HepG2 (cell line): ENCODE results near the gene PLCB4. TPM values are rescaled to one million over a fixed set of nuclear protein-coding genes. Genes with fewer than 3 reads are reported as not detected.

Source experiments
- ATRX ChIP-seq: sonication (generic); formaldehyde crosslinking; IDR thresholded peaks from 2 replicates; pipeline ENCODE4 v1.4.0; 2020; ENCODE audit warnings: missing genetic modification reagents, borderline replicate concordance
- DPF2 ChIP-seq: sonication (generic); formaldehyde crosslinking; IDR thresholded peaks from 2 replicates; pipeline ENCODE4 v1.4.0; 2020; ENCODE audit warnings: mild to moderate bottlenecking, low read depth, missing genetic modification reagents, borderline replicate concordance
- GLI4 ChIP-seq: sonication (generic); formaldehyde crosslinking; IDR thresholded peaks from 2 replicates; pipeline ENCODE4 v1.5.1; 2020; ENCODE audit warnings: missing genetic modification reagents, mild to moderate bottlenecking, moderate library complexity, borderline replicate concordance
- GRHL1 ChIP-seq: sonication (generic); formaldehyde crosslinking; conservative IDR thresholded peaks from 2 replicates; pipeline ENCODE4 v1.8.0; 2022; ENCODE audit warnings: missing genetic modification reagents
- HMGXB4 ChIP-seq, 2 experiments: sonication (generic) in 1 of 2; formaldehyde crosslinking in 1 of 2; IDR thresholded peaks; 2 replicates each; pipeline versions ENCODE4 v1.4.0 to v1.6.1; 2018 to 2020; ENCODE audit warnings: missing genetic modification reagents in 2 of 2, borderline replicate concordance in 1 of 2, low read depth in 1 of 2, mild to moderate bottlenecking in 1 of 2, missing biosample characterization in 1 of 2
- IRF1 ChIP-seq: sonication (generic); formaldehyde crosslinking; IDR thresholded peaks from 2 replicates; pipeline ENCODE4 v1.4.0; 2020; ENCODE audit warnings: low read depth, mild to moderate bottlenecking, missing genetic modification reagents
- NFIC ChIP-seq: IDR thresholded peaks from 2 replicates; pipeline ENCODE4 v1.6.1; 2012; ENCODE audit warnings: mild to moderate bottlenecking, low read length, inconsistent platforms
- PBX2 ChIP-seq: IDR thresholded peaks from 2 replicates; pipeline ENCODE4 v1.6.1; 2016; ENCODE audit warnings: control low read depth
- PCBP2 ChIP-seq: fragments of 200-400 bp; formaldehyde crosslinking; optimal IDR thresholded peaks from 2 replicates; pipeline ENCODE3; 2018; ENCODE audit warnings: low read length, low read depth; ENCODE audit not compliant: poor library complexity, severe bottlenecking
- POLR2AphosphoS5 ChIP-seq: IDR thresholded peaks from 2 replicates; pipeline ENCODE4 v1.6.1; 2012; ENCODE audit warnings: low read depth, low read length
- THAP11 ChIP-seq: IDR thresholded peaks from 2 replicates; pipeline ENCODE4 v1.6.1; 2016; ENCODE audit warnings: missing biosample characterization, missing genetic modification reagents
- ZFP36 ChIP-seq: fragments of 150-350 bp; IDR thresholded peaks from 2 replicates; pipeline ENCODE4 v1.6.1; 2018; ENCODE audit warnings: borderline replicate concordance, low read length, low read depth; ENCODE audit not compliant: partially characterized antibody
- ZNF3 ChIP-seq: IDR thresholded peaks from 2 replicates; pipeline ENCODE4 v1.7.0; 2017; ENCODE audit warnings: inconsistent platforms
- ZNF547 ChIP-seq: sonication (generic); formaldehyde crosslinking; IDR thresholded peaks from 2 replicates; pipeline ENCODE4 v1.5.1; 2020; ENCODE audit warnings: mild to moderate bottlenecking, missing genetic modification reagents
- ZNF713 ChIP-seq: sonication (generic); formaldehyde crosslinking; IDR thresholded peaks from 2 replicates; pipeline ENCODE4 v1.4.0; 2020; ENCODE audit warnings: mild to moderate bottlenecking, missing genetic modification reagents
- ZNF776 ChIP-seq: sonication (generic); formaldehyde crosslinking; IDR thresholded peaks from 2 replicates; pipeline ENCODE4 v1.4.0; 2020; ENCODE audit warnings: mild to moderate bottlenecking, missing genetic modification reagents
- ZNF879 ChIP-seq: sonication (generic); formaldehyde crosslinking; IDR thresholded peaks from 2 replicates; pipeline ENCODE4 v1.8.1; 2023; ENCODE audit warnings: missing genetic modification reagents
- ZUFSP ChIP-seq: sonication (generic); formaldehyde crosslinking; IDR thresholded peaks from 2 replicates; pipeline ENCODE4 v1.9.0; 2021; ENCODE audit warnings: missing genetic modification reagents, mild to moderate bottlenecking, borderline replicate concordance
- polyA plus RNA-seq, 8 experiments: library from polyadenylated mRNA; depleted of rRNA in 3 of 8; stranded (reverse) in 7 of 8; unstranded in 1 of 8; fragments of >200 nt; fragmentation: Illumina TruSeq in 4 of 8; extraction: Trizol in 4 of 8; gene quantifications; 2 replicates each; pipeline versions ENCODE4 v1.2.1 to v1.2.3, GENCODE V29; 2011 to 2016; ENCODE audit warnings: low read depth in 4 of 8, missing spikeins in 1 of 8, mixed read lengths in 1 of 8; ENCODE audit not compliant: insufficient read depth in 1 of 8
- total RNA-seq, 5 experiments: library from RNA; depleted of rRNA; stranded (reverse); fragments of >200 nt; fragmentation: Illumina TruSeq; extraction: Trizol; gene quantifications; 2 replicates each; pipeline ENCODE4 v1.2.3, GENCODE V29; 2016; ENCODE audit warnings: low read depth in 1 of 5

PLCB4 gene
- total and polyA plus RNA-seq, 2 of the 13 experiments (the other 11 are each of a cell fraction or from before 2014, with no cell fraction given): 0.01 TPM; not detected in 1

- TF ChIP-seq ATRX (CRISPR knock-in tag) (no peak), DPF2 (CRISPR knock-in tag) (peak; percentile 92), PBX2 (CRISPR knock-in tag) (no peak), ZNF713 (no peak), ZFP36 (no peak), THAP11 (peak; percentile 78), ZNF547 (no peak), POLR2AphosphoS5 (no peak), PCBP2 (no peak), ZUFSP (CRISPR knock-in tag) (no peak), ZNF776 (CRISPR knock-in tag) (no peak), ZNF3 (CRISPR knock-in tag) (no peak), GLI4 (CRISPR knock-in tag) (no peak), HMGXB4 (CRISPR knock-in tag; IDR thresholded peaks at IDR 0.05; ENCODE audit: borderline replicate concordance in 1 of 2, low read depth in 1 of 2) (0 out of 4 replicates have a peak, but pooled peaks of 1 of the 2 experiments have one; percentile 27), IRF1 (CRISPR knock-in tag) (0 out of 2 replicates have a peak, but pooled peaks have one; percentile 82), NFIC (peak; percentile 97), GRHL1 (CRISPR knock-in tag) (no peak), ZNF879 (CRISPR knock-in tag) (no peak)
Observed at GRCh38 chr20:9301129-9302090, 232.5 kb downstream of the PLCB4 start (continued).
